Midbrain (tissue), 1 donor: Measurements from ENCODE around the gene HOXD3.

Experiments used
- DNase-seq: peaks from one replicate; lab custom pipeline; 2025; lab: John Stamatoyannopoulos, UW

The HOXD3 gene

DNA sequence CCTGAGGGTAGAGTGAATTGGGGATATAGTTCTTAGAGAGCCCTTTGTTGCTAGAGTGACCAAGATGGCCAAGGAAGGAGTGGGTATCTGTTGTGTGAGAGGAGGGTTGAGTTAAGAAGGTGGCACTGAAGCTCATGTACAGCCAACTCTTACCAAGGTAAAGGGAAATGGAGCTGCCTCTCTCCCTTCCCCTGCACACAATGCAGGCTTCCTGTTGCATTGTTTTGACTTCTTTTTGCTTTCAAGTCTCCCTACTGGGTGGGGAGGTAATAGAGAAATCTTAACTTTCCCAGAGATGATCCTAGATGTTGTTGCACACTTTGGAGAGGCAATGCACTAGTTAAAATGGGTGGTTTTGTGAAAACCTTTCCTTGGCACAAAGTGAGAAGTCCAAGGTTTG is 55.2 kb downstream of the HOXD3 start:
- DNase-seq = no peak

DNA sequence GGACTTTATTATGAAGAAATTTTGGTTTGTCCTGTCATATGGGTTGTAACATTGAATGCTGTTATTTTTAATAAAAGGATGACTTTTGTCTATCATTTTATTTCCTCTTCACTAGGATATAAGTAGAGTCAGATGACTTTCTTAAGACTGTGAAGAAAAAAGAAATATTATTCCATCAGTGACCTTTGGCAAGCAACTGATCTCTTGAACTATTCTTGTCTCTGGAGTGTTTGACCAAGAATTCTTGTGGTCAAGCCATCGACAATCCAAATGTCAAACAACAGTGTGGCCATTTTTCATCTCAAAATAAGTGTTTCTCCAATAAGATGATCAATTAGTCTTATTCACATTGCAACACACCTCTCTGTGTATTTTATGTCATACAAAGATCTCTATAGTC is 56.3 kb downstream of the HOXD3 start:
- DNase-seq = no peak
